Left colon (tissue), 2 donors: ENCODE data around the gene CD63. TPM values are rescaled to one million over a fixed set of nuclear protein-coding genes. Genes with fewer than 3 reads are reported as not detected.
"Not testable (repeated sequence)": the region's sequence is repeated elsewhere in the genome, so short reads cannot be mapped to it uniquely, and the experiment has no call there.

Experiments
- ATAC-seq: fragments of 200-7000 bp; cut with Tn5 transposase; one replicate; pipeline ENCODE4 v1.9.1; 2020; ENCODE audit warnings: mild to moderate bottlenecking, moderate library complexity
- DNase-seq, 2 donors: peaks; one replicate each; pipeline ENCODE4 v3.0.0-alpha.2; 2020
- intact Hi-C, 2 donors: fragments of 100-400 bp; cut with DNase I in 1 of 2; cut with micrococcal nuclease in 1 of 2; formaldehyde crosslinking; loops; one replicate each; pipeline versions ENCODE4 v1.11.2 to v1.14.0; 2022; cut with DNase I, micrococcal nuclease
- long read RNA-seq: library from polyadenylated mRNA; unstranded; transcript quantifications from one replicate; pipeline ENCODE4 v2.0.0, GENCODE V29; 2021
- total RNA-seq, 2 donors: library from RNA; stranded (reverse); fragmentation: NEBNext Ultra II Directional; extraction: Animal tissue kit (Norgen Biotek cat#: 25700); gene quantifications; one replicate each; pipeline ENCODE4 v1.2.1, GENCODE V29; 2021
- donor health status: DM: no; HTN: no; CAD: no.
- donor health status: DM: yes; HTN: yes; CAD: no.

The CD63 gene, protein sequence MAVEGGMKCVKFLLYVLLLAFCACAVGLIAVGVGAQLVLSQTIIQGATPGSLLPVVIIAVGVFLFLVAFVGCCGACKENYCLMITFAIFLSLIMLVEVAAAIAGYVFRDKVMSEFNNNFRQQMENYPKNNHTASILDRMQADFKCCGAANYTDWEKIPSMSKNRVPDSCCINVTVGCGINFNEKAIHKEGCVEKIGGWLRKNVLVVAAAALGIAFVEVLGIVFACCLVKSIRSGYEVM
- 1,000 to 10,000 TPM; 1,137 to 1,252 TPM for total RNA-seq
- long read RNA-seq, transcript CD63-201 (8 exons, 1,070 nt), result major isoform, 404 of 461 reads
- long read RNA-seq, transcript CD63-214 (7 exons, 949 nt), result minor isoform, 24 of 461 reads
- long read RNA-seq, partial matches to known transcripts, result 12 of 461 reads
- long read RNA-seq, other reads (novel, unspliced or antisense), result 5 of 461 reads

DNA sequence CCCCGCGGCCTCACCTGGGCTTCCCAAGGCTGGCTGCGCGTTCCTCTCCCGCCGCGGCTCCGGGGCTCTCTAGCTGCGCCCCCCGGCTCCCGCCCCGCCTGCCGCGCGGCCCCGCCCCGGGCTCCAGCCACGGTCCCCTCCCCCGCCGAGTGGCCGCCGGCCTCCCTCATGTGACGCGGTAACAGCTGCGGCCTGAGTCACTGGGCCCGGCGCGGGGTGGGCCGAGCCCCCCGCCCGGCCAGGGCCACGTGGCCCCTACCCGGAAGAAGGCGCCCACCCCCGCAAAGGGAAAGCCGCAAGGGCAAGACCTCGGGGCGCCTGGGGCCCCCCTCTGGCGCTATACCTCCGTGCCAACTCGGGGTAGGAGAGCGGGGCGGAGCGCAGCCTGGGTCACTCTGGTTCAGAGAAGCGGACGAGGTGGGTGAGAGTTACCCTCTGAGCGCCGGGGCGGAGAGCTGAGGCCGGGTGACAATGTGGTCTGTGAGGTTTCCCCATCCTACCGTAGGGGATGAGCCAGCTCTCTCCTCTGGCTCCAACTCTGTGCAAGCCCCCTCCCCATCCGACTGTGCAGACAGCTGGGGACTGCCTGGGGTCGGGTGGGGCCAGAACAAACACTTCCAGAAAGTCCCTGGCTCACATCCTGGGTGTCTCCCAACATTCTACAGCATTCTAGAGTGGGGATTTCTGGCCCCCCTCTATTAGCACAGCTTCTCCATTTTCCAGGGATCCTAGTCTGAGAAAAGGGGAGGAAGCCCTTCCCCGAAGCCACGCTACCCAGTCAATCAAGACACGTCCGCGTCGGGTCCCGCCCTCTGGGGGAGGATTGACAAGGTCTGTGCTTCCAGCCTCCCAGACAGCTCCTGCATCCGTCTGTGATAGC lies at the start of gene CD63:
Gene CD63, minus strand, starts transcription at position 71 of the 880 bp plus-strand sequence. CDS start 668 bp downstream, outside the sequence.
- intact Hi-C loops, result no loop called here
- ATAC-seq (peak; percentile 75), DNase-seq (peak; percentile 92 to 96)

DNA sequence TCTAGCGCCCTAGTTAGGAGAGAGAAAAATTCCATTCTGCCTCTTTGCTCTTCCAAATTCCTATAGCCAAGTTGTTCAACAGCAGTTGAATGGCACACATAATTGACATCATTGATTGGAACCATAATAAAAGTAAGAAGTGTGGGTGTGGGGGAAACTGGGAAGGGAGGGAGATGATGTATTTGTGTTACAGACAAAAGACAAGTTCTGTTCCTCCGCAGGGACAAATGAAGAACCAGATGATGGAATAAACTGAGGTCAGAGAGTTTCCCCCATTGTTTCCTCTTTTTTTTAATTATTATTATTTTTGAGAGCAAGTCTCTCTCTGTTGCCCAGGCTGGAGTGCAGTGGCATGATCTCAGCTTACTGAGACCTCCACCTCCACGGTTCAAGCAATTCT lies 49.0 kb upstream of the CD63 start:
- intact Hi-C loops, result no loop called here
- ATAC-seq (no peak), DNase-seq (no peak)

DNA sequence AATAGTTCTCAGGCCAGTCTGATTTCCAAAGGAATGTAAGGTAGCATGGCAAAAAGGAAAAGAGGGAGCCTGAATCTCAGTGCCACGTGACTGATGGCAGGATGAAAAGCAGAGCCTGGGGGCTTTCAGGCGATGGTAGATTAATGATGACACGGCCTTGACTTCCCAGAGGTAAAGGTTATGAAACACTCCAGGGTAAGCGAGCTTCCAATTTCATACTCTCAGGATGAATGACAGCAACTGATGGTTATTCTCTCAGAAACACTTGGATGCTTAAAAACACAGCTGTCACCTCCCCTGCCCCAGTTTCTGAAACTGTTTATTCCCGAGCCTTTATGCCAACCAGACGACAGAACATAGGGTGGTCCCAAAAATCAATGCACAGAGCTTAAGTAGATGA lies 42.9 kb upstream of the CD63 start:
- no peak for ATAC-seq
- intact Hi-C loops, result no loop called here
- DNase-seq, result no peak

DNA sequence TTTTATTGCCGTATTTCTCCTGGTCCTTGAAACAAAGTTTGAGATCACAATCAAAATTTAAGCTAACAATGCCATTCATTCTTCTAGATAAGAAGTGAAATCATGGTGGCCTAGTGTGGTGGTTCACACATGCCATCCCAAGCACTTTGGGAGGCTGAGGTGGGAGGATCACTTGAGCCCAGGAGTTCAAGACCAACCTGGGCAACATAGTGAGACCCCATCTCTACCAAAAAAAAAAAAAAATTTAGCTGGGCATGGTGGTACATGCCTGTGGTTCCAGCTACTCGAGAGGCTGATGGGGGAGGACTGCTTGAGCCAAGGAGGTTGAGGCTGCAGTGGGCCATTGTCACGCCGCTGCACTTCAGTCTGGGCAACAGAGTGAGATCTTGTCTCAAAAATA lies 38.3 kb upstream of the CD63 start:
- intact Hi-C loops, result no loop called here
- no peak for ATAC-seq

DNA sequence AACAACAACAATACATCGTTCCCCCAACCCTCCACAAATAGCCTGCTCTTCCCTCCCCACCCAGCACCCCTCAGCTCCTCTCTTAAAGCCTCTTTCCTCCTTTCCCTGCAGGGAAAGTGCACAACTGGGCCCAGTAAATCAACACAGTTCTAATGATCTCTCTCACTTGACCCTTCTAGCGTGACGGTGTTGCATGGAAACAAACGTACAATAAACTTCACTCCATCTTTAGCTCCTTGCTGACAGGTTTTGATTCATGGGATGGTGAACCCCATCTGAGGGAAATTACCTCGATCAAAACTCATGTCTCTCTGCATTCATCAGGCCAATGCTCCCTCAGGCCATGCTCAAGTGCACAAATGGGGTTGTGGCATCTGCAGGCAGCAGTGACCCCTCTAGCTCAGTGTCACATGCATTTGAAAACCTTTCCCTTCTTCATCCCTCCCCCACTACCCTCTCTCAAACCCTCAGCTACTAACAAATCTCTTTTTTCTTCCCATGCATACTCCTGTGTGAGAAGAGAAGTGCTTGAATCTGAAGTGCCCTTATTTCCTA lies 37.0 kb upstream of the CD63 start:
- DNase-seq (no peak), ATAC-seq (no peak)
- intact Hi-C loops, result no loop called here

More for the DNA sequence above, 38.3 kb upstream of the CD63 start:
- DNase-seq, result no peak

DNA sequence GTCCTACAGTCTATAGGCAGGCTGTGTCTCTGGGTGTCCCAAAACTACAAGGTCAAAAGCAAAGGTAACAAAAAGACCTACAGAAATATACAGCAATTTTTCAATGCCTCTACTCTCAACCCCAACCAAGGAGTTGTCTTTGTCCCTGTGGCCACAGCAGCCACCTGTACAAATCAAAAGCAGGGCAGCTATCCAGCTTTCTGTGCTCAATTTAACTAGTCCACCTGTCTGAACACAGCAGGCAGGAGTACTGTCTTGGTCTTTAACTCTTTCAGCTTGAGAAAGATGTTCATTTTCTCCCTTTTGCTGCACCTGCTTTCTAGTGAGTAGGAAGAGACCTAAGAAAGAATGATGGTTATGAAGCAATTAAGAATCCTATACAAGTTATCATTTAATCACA lies 33.8 kb upstream of the CD63 start:
- ATAC-seq (no peak), DNase-seq (no peak)
- intact Hi-C loops, result no loop called here

DNA sequence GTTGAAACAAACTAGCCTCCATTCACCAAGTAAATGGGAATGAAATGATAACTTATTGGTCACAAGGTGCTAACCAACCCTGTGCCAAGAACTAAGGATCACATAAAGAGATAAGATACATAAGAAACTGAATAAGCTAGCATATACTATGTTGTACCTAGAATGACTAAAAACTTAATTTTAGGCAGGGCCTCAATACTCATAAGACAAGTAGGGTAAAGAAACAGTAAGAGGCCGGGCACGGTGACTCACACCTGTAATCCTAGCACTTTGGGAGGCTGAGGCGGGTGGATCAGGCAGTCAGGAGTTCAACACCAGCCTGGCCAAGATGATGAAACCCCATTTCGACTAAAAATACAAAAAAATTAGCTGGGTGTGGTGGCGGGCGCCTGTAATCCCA lies 31.9 kb upstream of the CD63 start:
- intact Hi-C loops, result no loop called here
- DNase-seq (no peak), ATAC-seq (no peak)

DNA sequence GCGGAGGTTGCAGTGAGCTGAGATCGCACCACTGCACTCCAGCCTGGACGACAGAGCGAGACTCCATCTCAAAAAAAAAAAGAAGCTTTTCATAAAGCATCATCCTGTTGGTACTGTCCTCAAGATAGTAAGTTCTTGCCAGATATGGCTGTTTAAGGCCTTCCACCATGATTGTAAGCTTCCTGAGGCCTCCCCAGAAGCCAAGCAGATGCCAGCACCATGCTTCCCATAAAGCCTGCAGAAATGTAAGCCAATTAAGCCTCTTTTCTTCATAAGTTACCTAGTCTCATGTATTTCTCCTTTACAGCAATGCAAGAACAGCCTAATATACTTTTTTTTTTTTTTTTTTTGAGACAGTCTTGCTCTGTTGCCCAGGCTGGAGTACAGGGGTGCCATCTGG lies 29.8 kb upstream of the CD63 start:
- DNase-seq, ATAC-seq, intact Hi-C loops: not testable (repeated sequence)

DNA sequence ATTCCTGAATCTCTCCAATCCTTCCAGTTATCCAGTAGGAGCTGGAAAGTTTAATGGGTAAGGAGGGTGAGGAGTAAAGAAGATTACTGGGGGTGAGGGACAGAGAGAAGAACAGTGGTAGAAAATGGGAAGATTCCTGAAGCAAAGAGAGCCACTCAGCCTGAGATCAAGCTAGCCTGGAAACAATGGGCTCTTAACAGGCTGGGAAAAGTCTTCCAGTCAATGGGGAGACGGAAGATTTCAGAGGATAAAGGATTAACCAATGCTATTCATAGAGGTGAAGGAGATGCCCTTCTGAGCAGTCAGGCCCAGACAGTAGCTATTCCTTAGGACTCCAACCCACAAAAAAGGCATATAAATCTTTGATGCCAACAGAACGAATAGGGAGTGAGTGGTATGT lies 28.9 kb upstream of the CD63 start:
- no peak for ATAC-seq
- intact Hi-C loops, result no loop called here

DNA sequence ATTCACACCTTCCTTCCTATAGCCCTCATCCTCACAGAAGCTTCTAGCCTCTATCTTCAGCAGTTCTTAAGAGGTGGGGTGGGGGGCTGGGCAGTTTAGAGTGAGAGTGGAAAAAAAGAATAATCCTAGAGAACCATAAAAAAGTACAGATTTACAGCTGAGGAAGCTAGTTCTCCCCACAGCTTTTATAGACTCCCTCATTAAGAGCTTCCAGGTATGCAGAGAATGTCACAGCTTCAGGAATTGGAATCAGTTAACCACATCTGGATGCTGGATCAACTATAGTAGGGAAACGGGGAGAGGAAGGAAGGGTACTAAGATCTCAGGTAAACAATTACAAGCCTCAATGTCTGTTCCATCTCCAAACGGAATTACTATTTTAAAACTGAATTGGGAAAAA lies 26.4 kb upstream of the CD63 start:
- ATAC-seq, result no peak
- intact Hi-C loops, result no loop called here
- DNase-seq, result no peak

More for the DNA sequence above, 28.9 kb upstream of the CD63 start:
- no peak for DNase-seq

DNA sequence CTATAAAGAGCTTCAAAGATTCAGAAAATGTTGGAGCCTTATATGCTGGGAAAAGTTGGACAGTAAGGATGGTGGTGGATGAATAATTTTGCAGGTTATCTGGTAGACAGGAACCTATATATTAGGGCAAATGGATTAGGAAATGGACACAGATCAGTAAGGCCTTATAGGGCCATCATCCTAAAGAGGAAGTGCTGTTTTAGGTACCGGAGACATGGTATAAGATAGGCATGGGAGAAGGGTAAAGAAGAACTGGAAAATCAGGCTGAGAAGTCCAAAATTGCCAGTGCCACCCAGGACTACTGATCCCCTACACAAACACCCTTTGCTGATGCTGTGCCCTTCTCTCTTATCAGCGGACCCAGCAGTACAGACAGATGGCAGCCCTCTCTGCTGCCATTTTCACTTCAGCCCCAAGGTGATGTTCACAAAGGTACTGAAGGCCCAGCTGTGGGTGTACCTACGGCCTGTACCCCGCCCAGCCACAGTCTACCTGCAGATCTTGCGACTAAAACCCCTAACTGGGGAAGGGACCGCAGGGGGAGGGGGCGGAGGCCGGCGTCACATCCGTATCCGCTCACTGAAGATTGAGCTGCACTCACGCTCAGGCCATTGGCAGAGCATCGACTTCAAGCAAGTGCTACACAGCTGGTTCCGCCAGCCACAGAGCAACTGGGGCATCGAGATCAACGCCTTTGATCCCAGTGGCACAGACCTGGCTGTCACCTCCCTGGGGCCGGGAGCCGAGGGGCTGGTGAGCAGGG lies 19.6 kb upstream of the CD63 start:
- ATAC-seq (no peak), DNase-seq (no peak)
- intact Hi-C loops, result no loop called here

DNA sequence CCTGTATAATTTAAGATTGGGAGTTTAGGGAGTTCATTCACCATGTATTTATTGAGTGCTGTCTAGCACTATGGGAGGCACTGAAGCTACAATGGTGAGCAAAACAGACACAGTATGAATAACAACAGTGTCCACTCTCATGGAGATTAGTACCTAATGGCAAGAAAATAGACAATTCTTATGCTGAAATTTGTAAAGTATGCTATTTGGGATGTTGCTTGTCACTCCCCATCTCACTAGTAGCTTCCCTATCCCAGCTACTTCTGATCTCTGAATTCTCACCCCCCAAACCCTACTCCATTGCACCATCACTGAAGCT lies 18.1 kb upstream of the CD63 start:
- intact Hi-C loops, result no loop called here
- DNase-seq (no peak), ATAC-seq (no peak)

DNA sequence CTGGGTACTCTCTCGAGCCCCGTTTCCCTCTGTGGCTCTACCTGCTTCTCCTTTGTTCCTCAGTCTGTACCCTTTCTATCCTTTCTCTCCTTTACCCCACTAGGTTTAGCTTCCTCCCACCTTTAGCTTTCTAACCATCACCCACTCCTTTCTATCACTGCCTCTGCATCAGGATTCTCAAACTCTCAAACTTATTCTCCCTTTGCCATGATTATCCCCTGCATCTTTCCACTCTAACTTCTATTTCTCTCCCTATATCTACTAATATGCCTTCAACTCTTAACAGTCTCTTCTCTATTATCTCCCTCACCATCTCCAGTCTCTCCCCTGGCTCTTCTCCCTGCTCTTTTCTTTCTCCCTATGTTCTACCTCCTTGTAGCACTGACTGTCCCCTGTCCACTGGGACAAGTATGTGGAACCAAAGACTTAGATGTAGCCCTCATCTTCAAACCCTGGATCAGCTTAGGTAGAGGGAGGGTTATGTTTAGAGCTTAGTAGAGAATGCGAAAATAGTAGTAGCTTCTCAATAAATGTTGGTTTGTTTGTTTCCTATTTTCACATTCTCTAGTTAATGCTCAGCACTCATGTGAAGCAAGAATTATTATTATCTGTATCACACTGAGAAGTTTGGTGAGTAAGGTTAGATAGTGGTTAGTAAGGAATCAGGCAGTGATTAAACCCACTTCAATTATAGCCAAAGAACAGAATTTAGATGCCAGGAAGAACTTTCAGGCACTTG lies 17.5 kb upstream of the CD63 start:
- intact Hi-C loops, result no loop called here
- DNase-seq, result no peak
- ATAC-seq, result no peak

DNA sequence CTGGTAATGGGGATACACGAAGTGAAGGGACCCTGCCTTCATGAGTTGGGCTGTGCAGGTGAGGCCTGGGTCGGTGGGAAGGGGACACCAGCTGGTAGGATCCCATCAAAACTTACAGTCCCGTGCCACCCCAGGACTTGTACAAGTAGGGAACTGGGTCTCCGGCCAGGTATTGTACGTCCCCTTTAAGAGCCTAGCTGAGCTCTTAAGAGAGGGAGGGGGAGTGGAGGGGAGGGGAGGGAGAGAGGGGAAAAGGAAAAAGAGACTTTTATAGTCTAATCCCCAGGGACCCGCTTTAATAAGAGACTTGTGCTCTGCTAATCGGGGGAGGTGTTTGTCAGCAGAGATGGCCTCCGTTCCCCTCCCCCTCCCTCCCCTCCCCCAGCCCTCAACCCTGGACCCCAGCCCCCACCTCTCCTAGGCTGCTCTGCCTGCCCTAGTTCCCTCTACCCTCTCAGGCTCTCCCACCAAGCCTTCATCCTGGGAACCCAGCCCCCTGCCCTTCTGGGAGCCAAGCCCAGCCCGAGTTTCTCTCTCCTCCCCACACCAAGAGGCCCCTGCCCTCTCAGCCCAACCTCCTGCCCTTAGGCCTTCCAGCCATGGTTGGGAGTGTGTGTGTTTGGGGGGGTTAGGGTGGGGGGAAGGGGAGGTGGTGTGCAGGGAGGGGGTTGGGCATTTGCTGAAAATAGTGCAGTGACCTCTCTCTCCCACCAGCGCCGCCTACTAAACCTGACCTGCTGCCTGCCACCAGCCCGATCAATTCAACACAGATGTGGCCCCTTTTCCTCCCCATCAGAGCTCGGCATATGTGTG lies 16.8 kb upstream of the CD63 start:
- ATAC-seq (no peak), DNase-seq (no peak)
- intact Hi-C loops, result no loop called here

DNA sequence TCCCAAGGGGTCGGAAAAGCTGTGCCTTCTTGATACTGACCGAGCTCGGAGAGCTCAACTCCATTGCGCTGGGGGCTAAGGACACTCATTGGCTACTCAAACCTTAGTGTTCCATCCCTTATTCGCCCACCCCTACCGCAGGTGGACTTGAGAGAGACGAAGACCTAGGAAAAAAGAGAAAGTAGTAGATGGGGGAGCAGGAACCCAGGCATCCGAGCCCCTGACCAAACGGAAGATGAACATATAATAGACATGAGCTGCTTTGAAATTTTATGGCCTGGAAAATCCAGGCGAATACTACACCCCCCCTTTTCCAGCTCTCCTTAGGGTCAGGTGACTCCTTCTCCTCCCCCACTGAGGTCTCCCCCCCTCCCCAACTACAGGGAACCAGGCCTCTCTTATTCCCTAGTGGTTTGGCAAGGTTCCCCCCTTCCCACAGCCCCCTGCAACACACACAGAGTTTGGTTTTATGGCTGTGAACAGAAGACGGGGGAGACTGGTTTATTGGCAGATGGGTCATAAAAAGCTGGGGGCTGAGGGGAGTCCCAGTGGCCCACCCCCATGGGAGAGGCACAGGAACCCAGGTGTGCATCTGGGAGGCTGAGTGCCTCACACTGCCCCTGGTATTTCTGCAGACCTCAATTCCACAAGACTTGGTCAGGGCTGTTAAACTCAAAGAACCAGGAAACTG lies 15.7 kb upstream of the CD63 start:
- ATAC-seq (peak; percentile 2), DNase-seq (no peak)
- intact Hi-C loops, result loop anchor here in 1 of 2 donors (5.0 kb wide), 1 partner anchor 193 kb away; no protein-coding TSS in a partner anchor

DNA sequence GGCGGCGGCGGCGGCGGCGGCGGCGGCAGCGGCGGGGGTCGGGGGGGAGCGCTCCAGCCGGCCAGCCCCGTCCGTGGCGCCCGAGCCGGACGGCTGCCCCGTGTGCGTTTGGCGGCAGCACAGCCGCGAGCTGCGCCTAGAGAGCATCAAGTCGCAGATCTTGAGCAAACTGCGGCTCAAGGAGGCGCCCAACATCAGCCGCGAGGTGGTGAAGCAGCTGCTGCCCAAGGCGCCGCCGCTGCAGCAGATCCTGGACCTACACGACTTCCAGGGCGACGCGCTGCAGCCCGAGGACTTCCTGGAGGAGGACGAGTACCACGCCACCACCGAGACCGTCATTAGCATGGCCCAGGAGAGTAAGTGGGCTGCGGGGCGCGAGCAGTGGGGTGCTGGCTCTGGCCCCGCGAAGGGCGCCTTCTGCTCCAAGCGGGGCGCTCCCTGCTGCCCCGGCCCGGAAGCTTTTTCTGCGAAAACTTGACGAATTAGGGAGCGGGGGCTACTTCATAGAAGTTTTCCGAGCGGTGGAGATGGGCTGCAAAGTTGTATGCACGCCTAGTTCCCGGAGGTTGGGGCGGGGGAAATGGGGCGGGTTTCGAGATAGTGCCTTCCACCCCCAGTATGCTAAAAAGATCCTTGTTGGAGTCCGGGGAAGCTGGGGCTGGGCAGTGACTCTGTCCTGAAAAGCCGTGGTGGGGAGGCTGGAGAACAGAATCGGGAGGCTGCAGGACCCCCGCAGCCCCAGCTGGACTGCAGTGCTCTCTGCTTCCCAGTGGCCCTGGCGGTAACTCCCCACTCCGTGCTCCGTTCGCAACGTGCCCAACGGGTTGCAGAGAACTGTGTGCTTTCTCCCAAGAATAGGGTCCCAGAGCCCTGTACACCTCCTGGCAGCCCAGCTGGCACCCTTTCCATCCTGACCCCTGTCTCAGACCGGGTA lies 14.9 kb upstream of the CD63 start:
- intact Hi-C loops, result loop anchor here in 1 of 2 donors (5.0 kb wide), 1 partner anchor 194 kb away; no protein-coding TSS in a partner anchor
- ATAC-seq, result peak; percentile 64
- peak; percentile 56 to 71 for DNase-seq
